Transverse colon (tissue), 4 donors: Measurements from ENCODE around the gene KCP.

Experiments used
- CTCF ChIP-seq, 5 experiments: fragments of 200-600 bp in 3 of 5; fragments of 450-650 bp in 2 of 5; sonication (generic) in 3 of 5; IDR thresholded peaks; 1 replicate in 2 of 5; 2 replicates in 3 of 5; pipeline ENCODE4 v1.5.1; 2016 to 2017; ENCODE audit warnings: antibody characterized with exemption in 5 of 5, inconsistent platforms in 3 of 5, mild to moderate bottlenecking in 2 of 5, moderate library complexity in 1 of 5
- POLR2AphosphoS5 ChIP-seq, 3 donors: sonication (generic); formaldehyde crosslinking; IDR thresholded peaks; one replicate each; pipeline ENCODE4 v1.6.1; 2016; ENCODE audit warnings: antibody characterized with exemption in 3 of 3

GRCh38 chr7:128932862-128933179 lies 22.3 kb upstream of the KCP start:
- TF ChIP-seq CTCF (IDR thresholded peaks at IDR 0.05), result no peak
- TF ChIP-seq POLR2AphosphoS5 (IDR thresholded peaks at IDR 0.05), result no peak
